HL-60 (cell line): ENCODE data around the gene JAML.

Experiments used
- DNase-seq, 2 experiments: peaks; one replicate each; pipeline ENCODE4 v3.0.0-alpha.2; 2010 to 2020; ENCODE audit warnings: low read depth in 1 of 2, low spot score in 1 of 2
- H3K27ac ChIP-seq: fragments of 250-450 bp; sonication (Bioruptor Pico); replicated peaks from 2 replicates; pipeline ENCODE4 v1.5.1; 2020; ENCODE audit warnings: mild to moderate bottlenecking, moderate library complexity
- H3K27me3 ChIP-seq: fragments of 250-450 bp; sonication (Bioruptor Pico); 2 replicates; pipeline ENCODE4 v1.5.1; 2021; ENCODE audit warnings: mild to moderate bottlenecking, moderate library complexity; ENCODE audit not compliant: insufficient read depth, poor library complexity, severe bottlenecking
- H3K4me3 ChIP-seq: replicated peaks from 2 replicates; pipeline ENCODE4 v1.5.1; 2011; ENCODE audit warnings: mild to moderate bottlenecking, control low read depth, low read length; ENCODE audit not compliant: insufficient read depth
- CTCF ChIP-seq: IDR thresholded peaks from one replicate; pipeline ENCODE4 v1.5.1; 2011; ENCODE audit warnings: low read length, control low read depth, inconsistent platforms; ENCODE audit not compliant: insufficient read depth
- GABPA ChIP-seq: IDR thresholded peaks from 2 replicates; pipeline ENCODE4 v1.6.1; 2012; ENCODE audit warnings: low read depth
- POLR2AphosphoS5 ChIP-seq: IDR thresholded peaks from 2 replicates; pipeline ENCODE4 v1.6.1; 2012; ENCODE audit warnings: low read depth
- REST ChIP-seq: IDR thresholded peaks from 2 replicates; pipeline ENCODE4 v1.6.1; 2012; ENCODE audit warnings: low read depth; ENCODE audit not compliant: insufficient replicate concordance
- SPI1 ChIP-seq: IDR thresholded peaks from 2 replicates; pipeline ENCODE4 v1.6.1; 2012; ENCODE audit warnings: low read depth, mild to moderate bottlenecking, borderline replicate concordance

Gene JAML

GRCh38 chr11:118211006-118211405 is 13.8 kb downstream of the JAML start:
- no peak for DNase-seq
- Histone ChIP-seq H3K4me3 (no peak overlapping the region), H3K27ac (no peak overlapping the region; the same call in 1 of the 2 replicates), H3K27me3 (no peaks in the 10 kb centered on the region)
- TF ChIP-seq POLR2AphosphoS5, result no peak

DNA sequence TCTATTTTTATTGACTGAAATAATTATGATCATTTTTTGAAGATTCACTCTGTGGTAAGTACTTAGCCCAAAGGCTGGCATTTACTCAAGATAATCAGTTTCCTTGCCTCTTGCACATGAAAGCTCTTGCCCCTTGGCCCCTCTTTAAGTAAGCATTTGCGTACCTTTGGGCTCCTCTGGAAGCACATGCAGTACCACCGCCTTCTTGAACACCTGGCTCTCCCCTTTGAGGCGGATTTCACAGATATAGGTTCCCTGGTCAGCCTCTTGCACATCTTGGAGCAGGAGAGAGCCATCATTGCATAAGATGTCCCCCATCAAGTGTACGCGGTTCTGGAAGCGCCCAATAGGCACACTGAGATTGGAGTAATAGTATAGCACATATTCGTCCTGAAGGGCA is 14.5 kb downstream of the JAML start:
- TF ChIP-seq SPI1 (no peak), POLR2AphosphoS5 (no peak), GABPA (no peak), REST (no peak), CTCF (no peak)
- no peaks in the 10 kb centered on the region for H3K27me3 ChIP-seq
- no peak for DNase-seq

GRCh38 chr11:118209033-118209432 is 15.8 kb downstream of the JAML start:
- H3K27ac ChIP-seq, result no peak overlapping the region
- no peaks in the 10 kb centered on the region for H3K27me3 ChIP-seq
- TF ChIP-seq POLR2AphosphoS5, result no peak
- no peak for TF ChIP-seq GABPA
- no peak for TF ChIP-seq REST
- no peak for TF ChIP-seq SPI1
- no peak for TF ChIP-seq CTCF
- no peak for DNase-seq
- no peak overlapping the region for H3K4me3 ChIP-seq

More for the DNA sequence above, 14.5 kb downstream of the JAML start:
- no peak overlapping the region for H3K27ac ChIP-seq
- no peak overlapping the region for H3K4me3 ChIP-seq

DNA sequence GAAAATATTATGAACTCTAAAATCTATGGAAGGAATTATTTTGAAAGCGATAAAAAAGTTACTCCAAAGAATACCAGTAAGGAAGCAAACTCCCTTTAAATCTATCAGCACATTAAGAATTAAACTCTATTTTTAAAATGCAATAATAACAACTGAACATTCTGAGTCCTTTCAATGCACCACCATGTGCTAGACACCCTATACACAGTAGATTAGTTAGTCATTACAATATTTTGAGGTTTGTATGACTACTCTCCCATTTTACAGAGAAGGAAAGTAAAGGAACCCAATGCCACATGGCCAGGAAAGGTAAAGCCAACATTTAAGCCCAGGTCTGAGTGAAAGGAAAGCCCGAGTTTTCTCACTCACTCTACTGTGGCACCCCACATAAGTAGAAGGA is 17.7 kb downstream of the JAML start:
- Histone ChIP-seq H3K27ac (peak overlapping the region; percentile 13; the same call in 1 of the 2 replicates), H3K27me3 (no peaks in the 10 kb centered on the region), H3K4me3 (no peak overlapping the region)
- TF ChIP-seq CTCF, result no peak
- no peak for TF ChIP-seq REST
- no peak for TF ChIP-seq POLR2AphosphoS5
- no peak for TF ChIP-seq GABPA
- no peak for TF ChIP-seq SPI1
- no peak for DNase-seq
